Cortex of kidney (tissue), 1 donor: ENCODE measurements around the gene INPP5B.

Source experiments
- DNase-seq: peaks from one replicate; lab custom pipeline; 2025; lab: John Stamatoyannopoulos, UW

Gene INPP5B

DNA sequence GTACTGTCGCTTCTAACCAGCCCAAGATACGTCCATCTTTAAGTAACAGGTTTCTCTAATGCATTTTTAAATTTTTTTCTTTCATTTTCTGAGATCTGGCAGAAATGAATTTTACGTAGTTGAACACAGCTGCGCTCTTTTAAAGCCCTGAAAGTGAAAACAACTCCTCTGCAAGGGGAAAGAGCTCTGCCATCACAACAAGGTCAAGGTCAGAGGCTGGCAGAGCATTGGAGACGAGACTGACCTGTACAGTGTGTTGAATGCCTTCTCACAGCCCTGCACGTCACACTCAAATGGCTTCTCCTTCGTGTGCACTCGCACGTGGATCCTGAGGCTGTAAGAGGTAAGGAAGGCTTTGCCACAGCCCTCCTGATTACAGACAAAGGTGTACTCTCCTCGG lies 107.2 kb downstream of the INPP5B start:
- DNase-seq: no peak

DNA sequence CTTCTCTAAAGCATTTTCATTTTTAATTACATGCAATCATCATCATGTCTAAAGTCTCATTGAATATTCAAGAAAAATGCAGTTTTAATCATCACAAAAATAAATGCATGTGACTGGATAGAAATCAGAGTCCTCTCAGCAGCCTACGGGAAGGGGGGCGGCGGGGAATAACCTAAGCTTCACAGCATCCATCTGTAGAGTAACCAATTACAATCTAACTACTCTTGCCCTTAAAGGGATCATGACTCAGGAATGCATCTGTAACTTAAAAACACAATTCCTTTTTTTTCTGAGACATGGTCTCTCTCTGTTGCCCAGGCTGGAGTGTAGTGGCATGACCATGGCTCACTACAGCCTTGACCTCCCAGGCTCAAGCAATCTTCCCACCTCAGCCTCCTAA lies 110.1 kb downstream of the INPP5B start:
- DNase-seq: no peak

DNA sequence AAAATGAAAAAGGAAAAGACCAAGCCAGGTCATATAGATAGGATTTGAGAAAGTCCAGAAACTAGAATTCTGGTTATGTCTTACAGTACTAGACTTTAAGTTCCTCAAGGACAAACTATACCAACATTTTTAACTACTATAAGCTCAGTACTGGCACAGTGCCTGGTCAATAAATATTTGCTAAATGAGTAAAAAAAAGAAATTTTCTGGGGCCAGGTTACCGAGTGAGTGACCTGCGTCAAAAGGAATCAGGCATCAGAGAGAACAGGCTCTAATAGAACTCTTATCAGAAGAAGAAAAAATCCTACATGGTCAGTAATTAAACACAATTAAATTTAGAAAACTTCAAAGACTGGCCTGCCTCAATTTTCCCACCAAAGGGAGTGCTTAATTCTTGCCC lies 115.0 kb downstream of the INPP5B start:
- DNase-seq: no peak

DNA sequence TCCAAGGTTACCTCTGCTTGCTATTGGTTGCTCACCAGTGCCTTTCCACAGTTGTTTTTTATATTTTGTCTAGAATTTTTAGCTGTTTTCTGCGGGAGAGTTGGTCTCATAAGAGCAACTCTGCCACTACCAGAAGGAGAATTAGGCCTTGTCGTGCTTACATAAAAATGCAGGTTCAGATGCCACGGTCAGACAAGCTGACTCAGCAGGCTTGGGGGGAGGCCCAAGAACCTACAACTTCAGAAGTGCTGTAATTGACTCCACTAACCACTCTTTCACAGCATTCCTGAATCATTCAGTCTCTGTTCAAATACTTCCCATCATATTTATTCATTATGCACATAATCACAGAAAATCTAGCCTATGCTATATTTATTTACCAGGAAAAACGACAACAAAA lies 115.7 kb downstream of the INPP5B start:
- no peak for DNase-seq

DNA sequence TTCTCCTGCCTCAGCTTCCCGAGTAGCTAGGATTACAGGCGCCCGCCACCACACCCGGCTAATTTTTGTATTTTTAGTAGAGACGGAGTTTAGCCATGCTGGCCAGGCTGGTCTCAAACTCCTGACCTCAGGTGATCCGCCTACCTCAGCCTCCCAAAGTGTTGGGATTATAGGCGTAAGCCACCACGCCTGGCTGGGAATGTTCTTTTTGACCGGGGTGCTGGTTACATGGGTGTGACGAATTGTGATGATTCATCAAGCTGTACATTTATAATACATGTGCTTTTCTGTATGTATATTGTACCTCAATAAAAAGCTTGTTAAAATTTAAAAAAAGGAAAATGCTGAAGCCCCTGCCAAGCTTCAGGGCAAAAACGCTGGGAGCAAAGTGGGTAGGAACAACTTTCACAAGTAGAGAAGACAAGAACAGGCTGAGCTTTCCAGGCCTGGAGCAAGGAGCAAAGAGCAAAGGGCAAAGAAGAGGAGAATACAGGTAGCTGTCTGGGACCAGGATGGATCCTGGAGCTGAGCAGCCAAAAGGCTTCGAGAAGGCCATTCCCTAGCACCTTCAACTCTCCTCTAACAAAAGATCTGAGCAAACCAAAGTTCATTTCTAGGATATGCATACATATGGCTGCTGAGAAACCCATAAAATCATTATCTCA lies 118.3 kb downstream of the INPP5B start:
- no peak for DNase-seq

DNA sequence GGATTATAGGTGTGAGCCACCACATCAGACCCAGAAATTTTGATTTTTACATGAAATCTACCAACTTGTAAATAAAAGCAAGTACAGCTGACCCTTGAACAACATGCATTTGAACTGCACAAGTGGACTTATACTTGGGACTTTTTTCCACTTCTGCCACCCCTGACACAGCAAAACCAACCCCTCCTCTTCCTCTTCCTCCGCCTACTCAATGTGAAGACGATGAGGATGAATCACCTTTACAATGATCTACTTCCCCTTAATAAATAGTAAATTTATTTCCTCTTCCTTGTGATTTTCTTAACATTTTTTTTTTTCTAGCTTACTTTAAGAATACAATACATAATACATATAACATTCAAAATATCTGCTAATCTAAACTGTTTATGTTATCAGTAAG lies 121.3 kb downstream of the INPP5B start:
- no peak for DNase-seq

DNA sequence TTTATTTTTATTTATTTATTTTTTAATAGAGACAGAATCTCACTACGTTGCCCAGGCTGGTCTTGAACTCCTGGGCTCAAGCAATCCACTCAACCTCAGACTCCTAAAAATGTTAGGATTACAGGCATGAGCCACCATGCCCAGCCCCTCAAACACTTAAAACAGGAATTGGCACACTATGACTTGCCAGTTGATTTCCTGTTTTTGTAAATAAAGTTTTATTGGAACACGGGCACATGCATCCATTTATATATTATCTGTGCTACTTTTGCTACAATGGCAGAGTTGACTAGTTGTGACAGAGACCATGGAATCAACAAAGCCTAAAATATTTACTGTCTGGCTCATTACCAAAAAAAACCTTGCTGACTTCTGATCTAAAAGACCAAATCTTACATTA lies 122.9 kb downstream of the INPP5B start:
- no peak for DNase-seq

DNA sequence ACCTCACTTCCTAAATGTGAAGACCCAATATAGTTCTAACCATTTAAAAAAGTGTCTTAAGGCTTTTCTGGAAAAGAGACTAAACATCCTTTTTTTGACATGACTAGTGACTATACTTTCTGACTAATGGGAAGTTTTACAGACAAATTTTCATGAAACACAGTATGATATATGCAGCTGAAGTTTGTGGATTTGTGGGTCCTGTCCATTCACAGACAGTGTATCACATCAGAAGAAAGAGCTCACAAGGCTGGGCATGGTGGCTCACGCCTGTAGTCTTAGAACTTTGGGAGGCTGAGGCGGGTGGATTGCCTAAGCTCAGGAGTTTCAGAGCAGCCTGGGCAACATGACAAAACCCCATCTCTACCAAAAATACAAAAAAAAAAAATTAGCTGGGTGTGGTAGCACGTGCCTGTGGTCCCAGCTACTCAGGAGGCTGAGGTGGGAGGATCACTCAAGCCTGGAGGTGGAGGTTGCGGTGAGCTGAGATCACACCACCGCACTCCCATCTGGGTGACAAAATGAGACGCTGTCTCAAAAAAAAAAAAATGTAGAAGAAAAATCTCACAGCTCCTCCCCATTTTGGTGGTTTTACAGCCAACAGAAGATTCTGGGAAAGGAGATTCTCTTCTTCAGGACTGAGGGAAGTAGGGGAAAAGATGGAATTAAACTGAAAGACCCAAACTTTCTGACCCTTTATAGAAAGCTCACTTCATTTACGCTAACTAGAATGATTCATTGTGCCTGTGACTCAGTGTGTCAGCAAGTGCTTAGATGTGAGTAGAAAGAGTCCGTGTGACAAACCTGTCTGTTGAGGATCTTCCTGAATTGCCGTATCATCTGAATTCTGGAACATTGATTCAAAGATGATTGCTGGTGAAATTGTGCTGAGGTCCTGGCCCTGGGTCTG lies 123.7 kb downstream of the INPP5B start:
- no peak for DNase-seq

DNA sequence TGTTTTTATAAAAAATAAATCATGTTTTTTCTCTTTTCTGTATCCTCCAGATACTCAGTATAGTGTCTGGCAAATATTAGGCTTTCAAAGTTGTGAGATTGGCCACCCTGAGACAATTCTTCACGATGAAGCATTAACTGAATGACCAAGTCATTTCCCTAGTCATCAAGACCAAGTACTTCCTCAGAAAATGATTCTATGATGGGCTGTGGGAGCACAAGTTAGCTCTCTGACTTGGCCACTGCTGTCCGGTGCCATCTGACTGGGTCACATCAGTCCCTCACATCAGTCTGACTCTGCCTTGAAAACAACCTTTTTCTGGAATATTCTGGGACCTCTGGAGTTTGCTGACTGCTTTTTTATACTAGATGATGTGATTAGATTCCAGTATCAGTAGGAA lies 125.4 kb downstream of the INPP5B start:
- no peak for DNase-seq

DNA sequence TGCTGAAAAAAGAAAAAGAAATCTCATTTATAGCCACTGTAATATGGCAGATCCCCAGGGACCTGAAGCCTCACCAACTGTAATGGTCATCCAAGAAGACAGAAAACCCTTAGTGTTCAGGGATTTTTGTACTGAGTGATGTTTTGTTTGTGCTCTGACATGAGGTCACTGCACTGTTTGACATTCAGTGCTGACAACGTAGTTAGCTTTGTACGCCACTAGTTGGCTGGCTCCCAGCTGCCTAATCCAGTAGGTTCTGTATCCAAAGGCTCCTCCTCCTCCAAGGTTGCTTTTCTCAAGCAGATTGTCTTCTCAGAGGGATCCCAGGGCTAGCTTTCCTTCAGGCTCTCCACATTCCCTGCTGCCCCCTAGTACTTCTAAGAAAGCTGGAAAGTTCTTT lies 129.4 kb downstream of the INPP5B start:
- DNase-seq: no peak

DNA sequence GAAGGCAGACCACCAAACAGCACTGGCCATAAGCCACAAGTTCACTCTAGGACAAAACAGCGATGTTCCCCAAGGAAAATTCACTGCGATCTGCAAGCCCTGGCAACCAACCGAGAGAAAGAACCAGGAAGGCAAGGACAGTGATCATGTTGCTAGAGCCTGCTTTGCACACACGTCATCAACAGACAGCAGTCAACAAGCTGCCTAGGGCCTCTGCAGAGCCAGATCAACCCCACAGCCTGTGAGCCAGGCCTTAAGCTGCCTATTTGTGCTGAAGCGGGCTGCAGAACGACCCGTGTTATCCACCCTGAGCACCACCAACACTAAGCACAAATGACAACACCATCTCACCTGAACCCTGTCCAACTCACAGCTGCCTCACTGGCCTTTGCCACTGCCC lies 132.6 kb downstream of the INPP5B start:
- DNase-seq: no peak

DNA sequence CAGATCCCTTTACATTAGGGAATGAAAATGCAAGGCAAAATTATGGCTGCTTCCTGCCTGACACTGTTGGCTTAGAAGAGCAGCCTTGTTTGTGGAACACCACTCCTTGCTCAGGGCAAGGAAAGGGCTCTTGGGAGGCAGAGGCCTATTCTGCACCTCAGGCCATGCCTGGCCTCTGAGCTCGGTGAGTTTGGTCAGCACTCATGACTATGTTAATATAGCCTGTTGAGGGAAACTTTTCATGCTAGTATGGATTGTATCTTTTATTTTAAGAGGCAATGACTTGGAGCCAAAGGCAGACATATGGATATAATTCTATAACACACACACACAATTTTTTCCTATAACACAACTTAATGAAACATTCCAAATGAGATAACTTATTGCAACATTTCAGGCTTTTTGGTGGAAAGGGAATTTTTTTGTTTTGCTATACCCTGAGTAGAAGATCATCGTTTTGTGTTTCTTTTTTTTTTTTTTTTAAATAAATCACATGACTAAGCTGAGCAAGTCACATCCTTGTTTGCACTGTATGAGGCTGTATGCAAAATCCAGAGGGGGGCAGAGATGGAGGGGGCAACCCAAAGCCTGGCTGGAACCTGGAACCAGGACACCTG lies 133.2 kb downstream of the INPP5B start:
- no peak for DNase-seq

DNA sequence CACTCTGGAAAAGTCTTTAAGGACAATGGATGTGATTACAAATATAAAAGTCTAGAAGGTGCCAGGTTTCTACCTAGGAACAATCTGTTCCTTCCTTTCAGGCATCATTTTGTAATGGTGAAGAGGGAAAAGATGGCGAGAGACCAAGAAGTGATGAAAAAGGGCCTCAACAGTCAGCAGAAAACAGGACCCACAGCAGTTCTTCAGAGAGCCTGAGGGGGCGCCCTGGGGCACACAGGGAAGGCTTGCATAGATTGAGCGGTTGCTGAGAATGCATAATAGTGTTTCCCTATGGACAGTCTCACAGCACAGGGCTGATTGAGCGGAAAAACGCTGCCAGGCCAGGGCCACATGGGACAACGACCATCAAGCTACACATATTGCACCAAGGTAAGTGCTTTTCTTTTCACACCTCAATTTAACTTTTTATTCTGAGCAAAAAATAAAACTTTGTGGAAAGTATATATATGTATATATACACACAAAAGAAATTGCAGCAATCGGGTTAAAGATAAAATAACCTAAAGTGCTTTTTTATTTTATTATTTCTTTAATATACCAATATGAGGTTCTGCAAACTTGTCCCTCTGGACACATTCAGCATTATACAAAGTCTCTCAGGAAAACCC lies 135.7 kb downstream of the INPP5B start:
- DNase-seq: no peak
